Neuron (in vitro differentiated cells): ENCODE measurements around the gene NUAK1.

Experiments used
- H2AFZ ChIP-seq: one replicate; pipeline ENCODE4 v1.6.1; 2013; ENCODE audit warnings: low read depth, mild to moderate bottlenecking, inconsistent platforms, low read length, moderate library complexity
- H3K27me3 ChIP-seq: one replicate; pipeline ENCODE4 v1.6.1; 2013; ENCODE audit warnings: low read length; ENCODE audit not compliant: insufficient read depth
- H3K36me3 ChIP-seq: one replicate; pipeline ENCODE4 v1.6.1; 2013; ENCODE audit warnings: low read length; ENCODE audit not compliant: insufficient read depth
- H3K4me1 ChIP-seq: one replicate; pipeline ENCODE4 v1.6.1; 2013; ENCODE audit warnings: low read length; ENCODE audit not compliant: insufficient read depth
- H3K4me3 ChIP-seq: 2 replicates; pipeline ENCODE4 v1.5.1; 2013; ENCODE audit warnings: mild to moderate bottlenecking, low read length, moderate library complexity
- H3K9me3 ChIP-seq: one replicate; pipeline ENCODE4 v1.6.1; 2013; ENCODE audit warnings: low read length

NUAK1 gene

GRCh38 chr12:106106892-106107291 lies 31.9 kb downstream of the NUAK1 start:
- Histone ChIP-seq H3K36me3 (peaks cover 39% of the 10 kb centered on the region), H2AFZ (no peak overlapping the region), H3K27me3 (no peaks in the 10 kb centered on the region), H3K9me3 (no peaks in the 10 kb centered on the region), H3K4me3 (no peak overlapping the region), H3K4me1 (peaks cover 67% of the 10 kb centered on the region)

GRCh38 chr12:106106061-106106566 lies 32.6 kb downstream of the NUAK1 start:
- no peak overlapping the region for H3K4me3 ChIP-seq
- peaks cover 63% of the 10 kb centered on the region for H3K4me1 ChIP-seq
- H2AFZ ChIP-seq, result no peak overlapping the region
- H3K36me3 ChIP-seq, result peaks cover 47% of the 10 kb centered on the region
- peaks cover under 1% of the 10 kb centered on the region for H3K9me3 ChIP-seq
- no peaks in the 10 kb centered on the region for H3K27me3 ChIP-seq

GRCh38 chr12:106101803-106102202 lies 37.0 kb downstream of the NUAK1 start:
- H3K36me3 ChIP-seq, result peaks cover 84% of the 10 kb centered on the region
- H3K4me3 ChIP-seq, result no peak overlapping the region
- peaks cover 43% of the 10 kb centered on the region for H3K4me1 ChIP-seq

GRCh38 chr12:106098691-106099200 lies 40.0 kb downstream of the NUAK1 start:
- no peak overlapping the region for H2AFZ ChIP-seq
- peaks cover 7% of the 10 kb centered on the region for H3K9me3 ChIP-seq
- peaks cover 29% of the 10 kb centered on the region for H3K4me1 ChIP-seq
- no peak overlapping the region for H3K4me3 ChIP-seq
- H3K27me3 ChIP-seq, result no peaks in the 10 kb centered on the region
- H3K36me3 ChIP-seq, result peaks cover 90% of the 10 kb centered on the region

More at GRCh38 chr12:106101803-106102202, 37.0 kb downstream of the NUAK1 start:
- Histone ChIP-seq H3K27me3 (no peaks in the 10 kb centered on the region), H2AFZ (no peak overlapping the region), H3K9me3 (peaks cover 4% of the 10 kb centered on the region)

GRCh38 chr12:106097011-106097410 lies 41.7 kb downstream of the NUAK1 start:
- H2AFZ ChIP-seq, result no peak overlapping the region
- H3K36me3 ChIP-seq, result peaks cover 83% of the 10 kb centered on the region
- H3K9me3 ChIP-seq, result peaks cover 7% of the 10 kb centered on the region
- peaks cover 34% of the 10 kb centered on the region for H3K4me1 ChIP-seq
- no peaks in the 10 kb centered on the region for H3K27me3 ChIP-seq
- H3K4me3 ChIP-seq, result no peak overlapping the region

GRCh38 chr12:106096376-106096775 lies 42.4 kb downstream of the NUAK1 start:
- H3K27me3 ChIP-seq, result no peaks in the 10 kb centered on the region
- H3K4me3 ChIP-seq, result no peak overlapping the region
- peaks cover 77% of the 10 kb centered on the region for H3K36me3 ChIP-seq
- H3K9me3 ChIP-seq, result peaks cover 7% of the 10 kb centered on the region
- H2AFZ ChIP-seq, result no peak overlapping the region
- peaks cover 34% of the 10 kb centered on the region for H3K4me1 ChIP-seq

GRCh38 chr12:106094304-106094703 lies 44.5 kb downstream of the NUAK1 start:
- peaks cover 29% of the 10 kb centered on the region for H3K4me1 ChIP-seq
- no peak overlapping the region for H3K4me3 ChIP-seq
- H3K9me3 ChIP-seq, result peaks cover 4% of the 10 kb centered on the region
- peaks cover 77% of the 10 kb centered on the region for H3K36me3 ChIP-seq
- no peak overlapping the region for H2AFZ ChIP-seq
- no peaks in the 10 kb centered on the region for H3K27me3 ChIP-seq

- H3K4me1 ChIP-seq, result peaks cover 18% of the 10 kb centered on the region
- H3K36me3 ChIP-seq, result peaks cover 77% of the 10 kb centered on the region
- no peak overlapping the region for H2AFZ ChIP-seq
- peaks cover 4% of the 10 kb centered on the region for H3K9me3 ChIP-seq
- H3K4me3 ChIP-seq, result no peak overlapping the region
- no peaks in the 10 kb centered on the region for H3K27me3 ChIP-seq
These were observed 45.5 kb downstream of the NUAK1 start for GRCh38 chr12:106093246-106093645.

GRCh38 chr12:106091446-106091820 lies 47.3 kb downstream of the NUAK1 start:
- Histone ChIP-seq H3K9me3 (peaks cover 2% of the 10 kb centered on the region), H3K4me3 (no peak overlapping the region), H2AFZ (no peak overlapping the region), H3K27me3 (no peaks in the 10 kb centered on the region), H3K4me1 (peaks cover 12% of the 10 kb centered on the region), H3K36me3 (peaks cover 76% of the 10 kb centered on the region)

- H3K9me3 ChIP-seq, result no peaks in the 10 kb centered on the region
- no peak overlapping the region for H3K4me3 ChIP-seq
- H3K4me1 ChIP-seq, result peaks cover 12% of the 10 kb centered on the region
- H3K27me3 ChIP-seq, result no peaks in the 10 kb centered on the region
- peaks cover 71% of the 10 kb centered on the region for H3K36me3 ChIP-seq
- H2AFZ ChIP-seq, result no peak overlapping the region
These were observed 47.9 kb downstream of the NUAK1 start for GRCh38 chr12:106090591-106091445.

GRCh38 chr12:106089935-106090334 lies 48.8 kb downstream of the NUAK1 start:
- Histone ChIP-seq H2AFZ (no peak overlapping the region), H3K27me3 (no peaks in the 10 kb centered on the region), H3K9me3 (no peaks in the 10 kb centered on the region), H3K4me1 (peaks cover 20% of the 10 kb centered on the region), H3K4me3 (no peak overlapping the region), H3K36me3 (peaks cover 62% of the 10 kb centered on the region)

- Histone ChIP-seq H3K4me1 (peaks cover 24% of the 10 kb centered on the region), H3K9me3 (no peaks in the 10 kb centered on the region), H3K4me3 (no peak overlapping the region), H3K36me3 (peaks cover 52% of the 10 kb centered on the region), H2AFZ (no peak overlapping the region), H3K27me3 (no peaks in the 10 kb centered on the region)
These were observed 49.8 kb downstream of the NUAK1 start for GRCh38 chr12:106088811-106089485.

- Histone ChIP-seq H3K9me3 (no peaks in the 10 kb centered on the region), H3K27me3 (no peaks in the 10 kb centered on the region), H3K4me3 (no peak overlapping the region), H3K36me3 (peaks cover 55% of the 10 kb centered on the region), H3K4me1 (peaks cover 26% of the 10 kb centered on the region), H2AFZ (no peak overlapping the region)
These were observed 50.4 kb downstream of the NUAK1 start for GRCh38 chr12:106088246-106088808.
